NCI-H510A (cell line): Measurements from ENCODE around the gene BORCS8.
A peak's percentile ranks its signal among the peaks of the same experiment; 100 is the strongest.
"Not testable (repeated sequence)": the region's sequence is repeated elsewhere in the genome, so short reads cannot be mapped to it uniquely, and the experiment has no call there.

ENCODE experiments used
- DNase-seq: peaks from one replicate; lab custom pipeline; 2025; lab: John Stamatoyannopoulos, UW

BORCS8 gene

GRCh38 chr19:19179548-19180441 is 12.2 kb downstream of the BORCS8 start:
- DNase-seq, result no peak

GRCh38 chr19:19176950-19177349 is 15.0 kb downstream of the BORCS8 start:
- DNase-seq, result no peak

GRCh38 chr19:19173243-19173642 is 18.7 kb downstream of the BORCS8 start:
- DNase-seq, result not testable (repeated sequence)

DNA sequence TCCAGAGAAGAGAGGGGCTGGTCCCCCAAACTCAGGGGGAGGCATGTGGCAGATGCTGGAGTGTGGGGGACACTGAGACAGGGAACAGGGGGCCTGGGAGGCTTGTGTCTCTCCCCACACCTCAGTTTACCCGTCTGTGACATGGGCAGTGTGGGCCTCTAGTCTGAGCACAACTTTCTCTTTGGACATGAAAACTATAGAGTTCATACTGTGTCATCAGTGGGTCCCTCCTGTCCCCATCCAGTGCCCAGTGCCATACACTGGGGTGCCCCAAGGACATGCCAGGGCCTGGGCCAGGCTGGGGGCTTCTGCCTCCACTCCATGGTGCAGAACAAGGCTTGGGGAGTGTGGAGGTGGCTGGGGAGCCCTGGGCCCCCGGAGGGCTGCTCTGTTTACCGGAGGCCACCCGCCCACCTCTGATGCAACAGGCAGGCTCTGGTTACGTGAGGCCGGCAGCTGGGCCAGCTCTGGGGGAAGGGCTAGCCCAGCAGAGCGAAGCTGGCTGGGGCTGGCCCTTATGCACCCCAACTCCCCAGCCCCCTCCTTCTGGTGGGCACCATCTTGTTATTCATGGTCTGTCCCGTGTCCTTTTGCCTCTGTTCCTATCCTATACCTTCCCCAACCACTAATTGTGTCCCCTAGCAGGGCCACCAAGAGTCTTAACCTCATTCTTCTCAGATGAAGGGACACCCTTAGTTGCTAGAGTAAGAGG is 20.0 kb downstream of the BORCS8 start:
- DNase-seq, result no peak

- DNase-seq, result no peak
These were observed 20.9 kb downstream of the BORCS8 start for GRCh38 chr19:19170873-19171672.

GRCh38 chr19:19170053-19170872 is 21.7 kb downstream of the BORCS8 start, which contains the start of gene MEF2B:
Gene MEF2B (minus strand): TSS chr19:19170263. CDS start chr19:19150735, 19,528 bp downstream.
- peak; percentile 77 for DNase-seq

DNA sequence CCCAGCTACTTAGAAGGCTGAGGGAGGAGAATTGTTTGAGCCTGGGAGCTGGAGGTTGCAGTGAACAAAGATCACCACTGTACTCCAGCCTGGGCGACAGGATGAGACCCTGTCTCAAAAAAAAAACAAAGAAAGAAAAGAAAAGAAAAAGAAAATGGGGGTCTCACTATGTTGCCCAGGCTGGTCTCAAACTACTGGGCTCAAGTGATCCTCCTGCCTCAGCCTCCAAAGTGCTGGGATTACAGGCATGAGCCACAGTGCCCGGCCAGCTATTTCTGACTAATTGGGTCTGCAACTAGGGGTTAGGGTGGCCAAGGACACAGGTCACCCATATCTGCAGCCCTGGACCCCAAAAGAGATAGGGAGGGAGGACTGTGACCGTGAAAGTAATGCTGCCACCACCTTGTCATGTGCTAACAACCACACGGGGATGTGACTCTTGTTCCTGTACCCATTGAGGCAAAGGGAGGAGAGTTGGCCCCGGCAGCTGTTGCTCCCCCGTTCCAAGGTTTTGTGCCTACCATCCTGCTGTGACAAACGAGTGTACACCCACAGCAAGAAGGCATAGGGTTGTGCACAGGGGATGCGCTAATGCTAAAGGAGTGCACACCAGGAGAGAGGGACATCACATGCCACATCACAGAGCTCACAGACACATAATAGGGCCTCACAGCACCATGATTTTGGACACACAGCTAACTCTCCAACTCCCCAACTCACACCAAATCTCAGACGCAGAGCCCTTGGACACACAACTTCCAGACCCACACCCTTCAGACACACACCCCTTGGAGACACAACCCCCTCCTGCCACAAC is 22.5 kb downstream of the BORCS8 start:
- no peak for DNase-seq

DNA sequence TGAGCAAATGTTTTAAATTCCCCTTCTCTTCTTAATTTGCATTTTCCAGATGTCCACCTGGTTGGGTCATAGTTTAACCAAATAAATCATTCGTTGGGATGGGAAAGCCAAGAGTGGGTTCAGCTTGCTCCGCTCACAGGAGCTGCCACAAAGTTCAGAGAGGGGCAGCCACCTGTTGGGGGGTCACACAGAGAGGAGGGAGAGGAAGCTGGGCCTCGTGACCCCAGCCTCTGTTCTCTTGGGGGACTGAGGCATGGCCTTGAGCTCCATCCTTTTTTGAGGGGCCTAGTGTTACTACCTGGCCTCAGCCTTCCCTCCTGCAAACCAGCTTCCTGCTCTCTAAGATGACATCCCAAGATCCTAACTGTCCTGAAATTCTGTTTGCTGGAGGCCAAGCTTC is 24.3 kb downstream of the BORCS8 start:
- no peak for DNase-seq

DNA sequence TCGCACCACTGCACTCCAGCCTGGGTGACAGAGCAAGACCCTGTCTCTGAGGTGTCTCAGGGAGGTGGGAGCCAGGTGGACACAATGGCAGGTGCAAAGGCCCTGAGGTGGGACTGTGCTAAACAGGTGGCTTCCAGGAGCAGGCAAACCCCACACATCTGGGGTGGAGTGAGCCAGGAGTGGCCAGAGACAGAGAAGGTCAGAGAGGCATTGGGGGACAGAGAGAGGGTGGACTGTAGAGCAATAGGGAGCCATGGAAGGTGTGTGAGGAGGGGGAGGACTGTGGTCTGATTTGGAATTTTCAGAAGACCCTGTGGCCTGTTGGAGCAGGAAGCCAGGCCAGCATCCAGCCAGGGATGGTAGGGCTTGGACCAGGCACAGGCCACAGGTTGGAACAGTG is 26.6 kb downstream of the BORCS8 start:
- DNase-seq, result no peak

DNA sequence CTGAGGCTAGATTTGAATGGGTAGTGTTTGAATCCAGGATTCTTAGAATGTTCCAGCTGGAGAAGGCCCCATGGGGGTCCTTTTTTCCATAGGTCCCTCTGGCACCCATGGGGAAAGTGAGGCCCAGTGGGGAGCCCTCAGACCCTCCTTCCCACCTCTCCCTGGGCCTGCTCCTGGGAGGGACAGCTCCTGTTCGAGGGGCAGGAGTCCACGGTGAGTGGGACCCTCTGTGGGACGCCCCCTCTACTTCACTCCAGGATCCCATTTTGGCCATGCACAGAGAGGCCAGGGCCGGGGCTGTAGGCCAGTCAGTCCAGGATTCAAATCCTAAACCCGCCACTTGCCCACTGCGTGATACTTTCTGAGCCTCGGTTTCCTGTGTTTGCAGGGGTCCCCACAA is 29.5 kb downstream of the BORCS8 start:
- DNase-seq, result no peak

DNA sequence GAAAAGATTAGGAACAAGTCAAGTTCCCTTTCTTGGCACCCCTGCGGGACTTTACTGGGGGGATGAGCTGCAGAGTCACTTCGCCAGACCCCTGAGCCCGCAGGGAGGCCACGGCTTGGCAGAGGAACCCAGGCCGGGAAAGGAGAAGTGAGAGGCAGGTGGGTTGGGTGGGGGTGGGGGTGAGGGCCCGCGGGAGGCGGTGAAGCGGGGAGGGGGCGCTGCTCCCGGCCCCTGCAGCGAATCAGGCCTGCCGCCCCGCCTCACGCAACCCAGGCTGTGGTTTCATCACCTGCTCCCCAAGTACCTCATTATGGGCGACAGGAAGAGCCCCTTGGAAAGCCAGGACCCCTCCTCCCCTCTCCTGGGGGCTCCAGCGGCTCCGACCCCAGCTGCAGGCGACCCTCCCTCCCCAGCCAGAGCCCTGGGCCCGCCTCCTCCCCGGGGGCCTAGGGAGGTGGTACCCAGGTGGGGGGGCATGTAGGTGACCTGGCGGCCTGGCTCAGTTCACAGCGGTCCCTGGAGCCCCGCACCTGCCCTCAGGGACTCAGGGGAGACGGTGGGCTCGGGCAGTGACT is 31.4 kb downstream of the BORCS8 start:
- DNase-seq, result no peak

DNA sequence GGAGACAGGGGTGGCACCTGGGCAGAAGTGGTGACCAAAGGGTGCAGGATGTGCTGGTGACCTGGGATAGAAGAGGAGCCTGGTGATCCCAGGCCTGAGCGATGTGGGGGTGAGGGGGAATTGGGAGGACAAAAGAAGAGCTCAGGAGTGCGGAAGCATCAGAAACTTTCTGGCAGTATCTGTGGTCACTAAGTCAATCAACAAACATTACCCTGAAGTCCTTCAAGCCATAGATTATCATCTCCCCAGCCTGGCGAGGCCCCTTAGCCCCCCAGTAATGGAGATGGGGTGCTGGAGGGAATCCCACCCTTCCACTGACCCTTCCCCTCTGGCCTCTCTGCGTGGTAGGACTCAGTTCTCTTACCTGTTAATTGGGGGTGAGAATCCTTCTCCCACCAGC is 32.4 kb downstream of the BORCS8 start:
- DNase-seq, result no peak

DNA sequence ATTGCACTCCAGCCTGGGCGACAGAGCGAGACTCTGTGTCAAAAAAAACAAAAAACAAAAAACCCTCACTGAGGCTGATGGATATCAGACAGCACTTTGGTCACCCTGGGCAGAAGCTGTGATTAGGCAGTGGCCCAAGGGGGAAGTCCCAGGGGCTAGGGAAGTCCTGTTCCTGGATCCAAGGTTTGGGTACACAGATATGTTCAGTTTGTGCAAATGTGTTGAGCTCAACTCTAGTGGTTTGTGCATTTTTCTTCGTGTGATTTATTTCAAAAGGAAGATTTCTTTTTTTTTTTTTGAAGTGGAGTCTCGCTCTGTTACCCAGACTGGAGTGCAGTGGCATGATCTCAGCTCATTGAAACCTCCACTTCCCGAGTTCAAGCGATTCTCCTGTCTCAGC is 34.1 kb downstream of the BORCS8 start:
- DNase-seq, result no peak

DNA sequence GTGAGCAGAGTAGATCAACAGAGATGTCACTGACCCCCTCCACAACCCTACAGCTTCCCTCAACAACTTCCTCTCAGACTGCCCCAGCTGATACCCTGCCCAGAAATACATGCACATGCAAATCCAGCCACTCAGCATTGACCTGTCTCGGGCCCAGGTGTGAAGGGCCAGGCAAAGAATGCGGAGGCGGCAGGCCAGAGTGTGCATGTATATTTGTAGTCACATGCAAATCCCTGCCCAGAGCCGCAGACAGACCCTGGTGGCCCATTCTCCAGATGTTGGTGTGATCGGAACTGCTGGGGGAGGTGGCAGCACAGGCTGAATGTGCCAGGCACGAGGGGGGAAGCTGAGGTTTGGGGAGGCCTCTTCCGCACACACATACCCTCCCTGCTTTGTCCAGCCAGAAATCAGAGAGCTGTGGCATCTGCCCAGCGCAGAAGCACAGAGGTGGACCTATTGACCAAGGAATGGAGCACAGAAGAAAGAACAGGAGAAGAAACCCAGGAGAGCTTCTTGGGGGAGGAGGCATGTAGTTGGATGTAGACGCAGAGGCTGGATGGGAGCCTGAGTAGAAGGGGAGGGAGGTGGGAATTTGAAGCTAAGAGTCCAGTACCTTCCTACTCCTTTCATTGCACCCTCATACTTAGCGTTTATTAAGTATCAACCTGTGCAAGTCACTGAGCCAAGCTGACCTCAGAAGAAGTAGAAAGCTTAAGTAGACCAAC is 36.3 kb downstream of the BORCS8 start:
- DNase-seq, result no peak

GRCh38 chr19:19154768-19155494 is 37.0 kb downstream of the BORCS8 start:
- DNase-seq, result no peak

GRCh38 chr19:19152668-19153384 is 39.1 kb downstream of the BORCS8 start:
- no peak for DNase-seq

- DNase-seq, result no peak
These were observed 40.5 kb downstream of the BORCS8 start for GRCh38 chr19:19151418-19151817.

- DNase-seq, result no peak
These were observed 42.5 kb downstream of the BORCS8 start for GRCh38 chr19:19149435-19149834.
